Subcutaneous abdominal adipose tissue (tissue), 5 donors: ENCODE results near the gene VPS37C.

Experiments
- H3K27ac ChIP-seq: one replicate; pipeline ENCODE4 v1.7.0; 2013; ENCODE audit warnings: low read depth, mild to moderate bottlenecking, inconsistent platforms, low read length, moderate library complexity
- H3K27me3 ChIP-seq, 5 donors: one replicate each; pipeline ENCODE4 v1.7.0; 2013; ENCODE audit warnings: low read length in 5 of 5, inconsistent platforms in 1 of 5; ENCODE audit not compliant: control insufficient read depth in 5 of 5, insufficient read depth in 4 of 5
- H3K36me3 ChIP-seq, 5 donors: one replicate each; pipeline ENCODE4 v1.7.0; 2013; ENCODE audit warnings: low read length in 5 of 5; ENCODE audit not compliant: control insufficient read depth in 5 of 5, insufficient read depth in 5 of 5
- H3K4me1 ChIP-seq, 5 donors: one replicate each; pipeline ENCODE4 v1.7.0; 2013; ENCODE audit warnings: low read length in 5 of 5, mild to moderate bottlenecking in 3 of 5, moderate library complexity in 1 of 5; ENCODE audit not compliant: control insufficient read depth in 5 of 5, insufficient read depth in 5 of 5
- H3K4me3 ChIP-seq, 5 donors: one replicate each; pipeline ENCODE4 v1.7.0; 2013; ENCODE audit warnings: low read length in 5 of 5, low read depth in 1 of 5
- H3K9ac ChIP-seq, 5 donors: one replicate each; pipeline ENCODE4 v1.7.0; 2013; ENCODE audit warnings: low read length in 5 of 5, mild to moderate bottlenecking in 4 of 5, moderate library complexity in 3 of 5
- H3K9me3 ChIP-seq, 5 donors: one replicate each; pipeline ENCODE4 v1.7.0; 2013; ENCODE audit warnings: low read length in 5 of 5; ENCODE audit not compliant: control insufficient read depth in 5 of 5
- donor health status: healthy.
- donor health status: healthy.
- donor health status: healthy.
- donor health status: healthy.
- donor health status: healthy.

The VPS37C gene

DNA sequence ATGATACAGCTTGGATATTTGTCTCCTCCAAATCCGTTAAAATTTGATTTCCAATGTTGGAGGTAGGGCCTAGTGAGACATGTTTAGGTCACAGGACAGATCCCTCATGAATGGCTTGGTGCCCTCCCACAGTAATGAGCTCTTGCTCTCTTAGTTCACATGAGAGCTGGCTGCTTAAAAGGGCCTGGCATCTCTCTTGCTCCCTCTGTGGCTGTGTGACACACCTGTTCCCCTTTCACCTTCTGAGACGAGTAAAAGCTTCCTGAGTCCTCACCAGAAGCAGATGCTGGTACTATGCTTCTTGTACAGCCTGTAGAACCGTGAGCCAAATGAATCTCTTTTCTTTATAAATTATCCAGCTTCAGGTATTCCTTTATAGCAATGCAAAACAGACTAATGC lies 3.5 kb downstream of the VPS37C start:
- Histone ChIP-seq H3K9me3 (peaks cover 0 to 5% (median 0%) of the 10 kb centered on the region in 5 donors), H3K27ac (peak overlapping the region; percentile 61), H3K9ac (no peak overlapping the region), H3K4me3 (no peak overlapping the region), H3K27me3 (no peaks in the 10 kb centered on the region), H3K4me1 (peaks cover 3 to 46% (median 45%) of the 10 kb centered on the region in 5 donors), H3K36me3 (peaks cover 0 to 4% (median 0%) of the 10 kb centered on the region in 5 donors)

- Histone ChIP-seq H3K36me3 (peaks cover 0 to 4% (median 0%) of the 10 kb centered on the region in 5 donors), H3K4me1 (peaks cover 3 to 40% (median 36%) of the 10 kb centered on the region in 5 donors), H3K9ac (no peak overlapping the region), H3K9me3 (peaks cover 0 to 5% (median 0%) of the 10 kb centered on the region in 5 donors), H3K27ac (no peak overlapping the region), H3K27me3 (no peaks in the 10 kb centered on the region), H3K4me3 (no peak overlapping the region)
Observed at GRCh38 chr11:61155741-61156140, 5.5 kb downstream of the VPS37C start.

GRCh38 chr11:61155312-61155711 lies 5.9 kb downstream of the VPS37C start:
- H3K4me1 ChIP-seq, result peaks cover 0 to 36% (median 32%) of the 10 kb centered on the region in 5 donors
- H3K27ac ChIP-seq, result no peak overlapping the region
- H3K27me3 ChIP-seq, result no peaks in the 10 kb centered on the region
- H3K36me3 ChIP-seq, result peaks cover 0 to 4% (median 0%) of the 10 kb centered on the region in 5 donors
- H3K9ac ChIP-seq, result no peak overlapping the region
- peaks cover 0 to 5% (median 0%) of the 10 kb centered on the region in 5 donors for H3K9me3 ChIP-seq
- no peak overlapping the region for H3K4me3 ChIP-seq

GRCh38 chr11:61154528-61154927 lies 6.7 kb downstream of the VPS37C start:
- Histone ChIP-seq H3K36me3 (peaks cover 0 to 4% (median 0%) of the 10 kb centered on the region in 5 donors), H3K27me3 (no peaks in the 10 kb centered on the region), H3K9ac (no peak overlapping the region), H3K9me3 (peaks cover 0 to 5% (median 0%) of the 10 kb centered on the region in 5 donors), H3K4me1 (peaks cover 0 to 37% (median 32%) of the 10 kb centered on the region in 5 donors), H3K4me3 (no peak overlapping the region), H3K27ac (no peak overlapping the region)

GRCh38 chr11:61153593-61154095 lies 7.6 kb downstream of the VPS37C start:
- peak overlapping the region; percentile 71 for H3K27ac ChIP-seq
- peak overlapping the region in 2 of 5 donors; percentile 60 to 70 for H3K9ac ChIP-seq
- H3K9me3 ChIP-seq, result peaks cover 0 to 5% (median 0%) of the 10 kb centered on the region in 5 donors
- peaks cover 0 to 4% (median 0%) of the 10 kb centered on the region in 5 donors for H3K36me3 ChIP-seq
- H3K4me3 ChIP-seq, result no peak overlapping the region
- H3K4me1 ChIP-seq, result peaks cover 0 to 32% (median 25%) of the 10 kb centered on the region in 5 donors
- no peaks in the 10 kb centered on the region for H3K27me3 ChIP-seq

GRCh38 chr11:61152816-61153592 lies 8.2 kb downstream of the VPS37C start:
- H3K4me3 ChIP-seq, result no peak overlapping the region
- peak overlapping the region in 2 of 5 donors; percentile 60 to 70 for H3K9ac ChIP-seq
- peaks cover 0 to 34% (median 26%) of the 10 kb centered on the region in 5 donors for H3K4me1 ChIP-seq
- no peaks in the 10 kb centered on the region for H3K27me3 ChIP-seq
- H3K27ac ChIP-seq, result peak overlapping the region; percentile 71
- peaks cover 0 to 5% (median 0%) of the 10 kb centered on the region in 5 donors for H3K9me3 ChIP-seq
- H3K36me3 ChIP-seq, result peaks cover 0 to 4% (median 2%) of the 10 kb centered on the region in 5 donors

- peaks cover 0 to 5% (median 0%) of the 10 kb centered on the region in 5 donors for H3K9me3 ChIP-seq
- H3K4me1 ChIP-seq, result peaks cover 0 to 45% (median 32%) of the 10 kb centered on the region in 5 donors
- H3K9ac ChIP-seq, result no peak overlapping the region
- H3K27me3 ChIP-seq, result no peaks in the 10 kb centered on the region
- H3K4me3 ChIP-seq, result no peak overlapping the region
- peaks cover 0 to 2% (median 0%) of the 10 kb centered on the region in 5 donors for H3K36me3 ChIP-seq
- no peak overlapping the region for H3K27ac ChIP-seq
Observed at GRCh38 chr11:61151545-61152252, 9.5 kb downstream of the VPS37C start.

DNA sequence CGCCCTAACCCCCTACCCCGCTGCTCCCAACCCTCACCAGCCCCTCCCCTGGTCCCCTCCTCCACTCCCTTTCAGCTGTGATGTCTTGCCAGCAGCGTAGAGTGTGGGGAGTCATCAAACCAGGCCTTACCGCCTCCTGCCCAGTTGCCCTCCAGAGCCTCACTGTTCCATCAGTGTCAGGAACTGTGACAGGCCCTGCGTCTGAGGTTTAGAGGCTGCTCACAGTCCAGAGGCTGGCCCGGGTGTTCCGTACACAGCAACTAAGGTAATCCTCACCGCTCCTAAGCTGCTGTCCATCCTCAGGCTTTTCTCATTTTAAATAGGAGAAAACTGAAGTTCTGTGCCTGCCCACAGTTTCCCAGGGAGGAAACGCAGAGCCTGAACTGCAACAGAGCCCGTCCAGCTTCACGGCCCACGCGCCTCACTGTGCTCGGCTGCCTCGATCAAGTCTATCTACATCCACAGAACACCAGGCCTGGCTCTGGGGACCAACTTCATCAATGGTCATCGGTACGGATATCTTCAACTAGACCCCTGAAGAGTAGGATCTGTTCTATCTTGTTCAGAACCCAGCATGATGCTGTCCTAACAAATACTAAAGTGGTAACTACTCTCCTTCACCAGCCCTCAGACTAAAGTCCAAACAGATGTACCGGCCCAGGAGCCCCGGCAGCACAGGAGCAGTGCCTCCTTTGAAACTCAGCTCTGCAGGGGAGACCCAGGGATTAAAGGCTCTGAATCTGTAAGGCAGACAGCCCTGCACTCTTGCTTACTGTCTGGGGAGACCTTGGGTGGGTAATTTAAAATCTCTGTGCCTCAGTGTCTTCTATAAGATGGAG lies 10.3 kb downstream of the VPS37C start:
- Histone ChIP-seq H3K9ac (no peak overlapping the region), H3K4me3 (no peak overlapping the region), H3K27ac (no peak overlapping the region), H3K4me1 (peaks cover 0 to 48% (median 35%) of the 10 kb centered on the region in 5 donors), H3K9me3 (peaks cover 0 to 5% (median 0%) of the 10 kb centered on the region in 5 donors), H3K27me3 (no peaks in the 10 kb centered on the region), H3K36me3 (peaks cover 0 to 4% (median 2%) of the 10 kb centered on the region in 5 donors)
